GM23338 (cell line): ENCODE measurements around the gene STX1A. TPM values are rescaled to one million over a fixed set of nuclear protein-coding genes. Genes with fewer than 3 reads are reported as not detected.

Experiments
- ATAC-seq: fragments of 200-7000 bp; cut with Tn5 transposase; 3 replicates; pipeline ENCODE4 v1.9.1; 2020
- DNase-seq: peaks from one replicate; pipeline ENCODE4 v3.0.0-alpha.2; 2015; ENCODE audit warnings: low spot score
- H2AFZ ChIP-seq: fragments of 200-600 bp; sonication (generic); 2 replicates; pipeline ENCODE4 v1.8.0; 2016; ENCODE audit warnings: antibody characterized with exemption, mild to moderate bottlenecking, moderate library complexity
- H3F3A ChIP-seq: fragments of 200-600 bp; sonication (generic); replicated peaks from 2 replicates; pipeline ENCODE4 v1.8.0; 2017; ENCODE audit warnings: antibody characterized with exemption, mixed run types, low read depth
- H3K27ac ChIP-seq: fragments of 200-600 bp; sonication (generic); 2 replicates; pipeline ENCODE4 v1.6.1; 2016; ENCODE audit warnings: low read depth
- H3K27me3 ChIP-seq: fragments of 200-600 bp; sonication (generic); 2 replicates; pipeline ENCODE4 v1.8.0; 2016; ENCODE audit warnings: mild to moderate bottlenecking, mixed run types, moderate library complexity; ENCODE audit not compliant: insufficient read depth
- H3K36me3 ChIP-seq: fragments of 200-600 bp; sonication (generic); 2 replicates; pipeline ENCODE4 v1.8.0; 2016; ENCODE audit warnings: mild to moderate bottlenecking; ENCODE audit not compliant: insufficient read depth
- H3K4me1 ChIP-seq: fragments of 200-600 bp; sonication (generic); 2 replicates; pipeline ENCODE4 v1.8.0; 2016; ENCODE audit warnings: mild to moderate bottlenecking, moderate library complexity; ENCODE audit not compliant: insufficient read depth
- H3K4me2 ChIP-seq: fragments of 200-600 bp; sonication (generic); 2 replicates; pipeline ENCODE4 v1.7.1; 2017; ENCODE audit warnings: mixed run types
- H3K4me3 ChIP-seq: fragments of 200-600 bp; sonication (generic); 2 replicates; pipeline ENCODE4 v1.6.1; 2016; ENCODE audit warnings: mixed run types
- H3K79me2 ChIP-seq: fragments of 200-600 bp; sonication (generic); replicated peaks from 2 replicates; pipeline ENCODE4 v1.8.0; 2017; ENCODE audit warnings: mild to moderate bottlenecking; ENCODE audit not compliant: insufficient read depth
- H3K9me2 ChIP-seq: fragments of 200-600 bp; sonication (generic); 2 replicates; pipeline ENCODE4 v1.8.0; 2017; ENCODE audit not compliant: insufficient read depth
- H4K20me1 ChIP-seq: fragments of 200-600 bp; sonication (generic); replicated peaks from 2 replicates; pipeline ENCODE4 v1.8.0; 2017; ENCODE audit warnings: mild to moderate bottlenecking; ENCODE audit not compliant: insufficient read depth
- H3K27ac Mint-ChIP-seq: 2 replicates; pipeline ENCODE4 v1.8.0; 2020; ENCODE audit warnings: inconsistent platforms, mild to moderate bottlenecking, moderate library complexity, mixed read lengths
- H3K27me3 Mint-ChIP-seq: 3 replicates; pipeline ENCODE4 v1.8.0; 2022; ENCODE audit warnings: low read depth, mild to moderate bottlenecking, moderate library complexity, mixed read lengths, inconsistent platforms; ENCODE audit not compliant: insufficient read depth, poor library complexity
- H3K36me3 Mint-ChIP-seq: 3 replicates; pipeline ENCODE4 v1.8.0; 2021; ENCODE audit warnings: low read depth, mild to moderate bottlenecking, inconsistent platforms, moderate library complexity, mixed read lengths
- H3K4me1 Mint-ChIP-seq: 3 replicates; pipeline ENCODE4 v1.8.0; 2020; ENCODE audit warnings: mild to moderate bottlenecking, inconsistent platforms, mixed read lengths
- H3K4me3 Mint-ChIP-seq: 3 replicates; pipeline ENCODE4 v1.8.0; 2021; ENCODE audit warnings: moderate library complexity, mild to moderate bottlenecking, inconsistent platforms, mixed read lengths
- H3K9me3 Mint-ChIP-seq: 3 replicates; pipeline ENCODE4 v1.8.0; 2020; ENCODE audit warnings: moderate library complexity, mild to moderate bottlenecking, inconsistent platforms, mixed read lengths
- CREB1 ChIP-seq: fragments of 250-450 bp; sonication (Bioruptor Pico); IDR thresholded peaks from 2 replicates; pipeline ENCODE4 v1.5.0; 2020; ENCODE audit warnings: low read depth, mild to moderate bottlenecking, moderate library complexity
- EZH2 ChIP-seq: fragments of 200-600 bp; sonication (generic); IDR thresholded peaks from one replicate; pipeline ENCODE4 v1.8.0; 2017; ENCODE audit warnings: antibody characterized with exemption, mild to moderate bottlenecking, low read depth; ENCODE audit not compliant: unreplicated experiment
- EZH2phosphoT487 ChIP-seq: fragments of 200-600 bp; sonication (generic); IDR thresholded peaks from one replicate; pipeline ENCODE4 v1.8.1; 2018; ENCODE audit warnings: antibody characterized with exemption; ENCODE audit not compliant: unreplicated experiment
- JUNB ChIP-seq: IDR thresholded peaks from one replicate; pipeline ENCODE4 v1.6.1; 2016; ENCODE audit warnings: antibody characterized with exemption; ENCODE audit not compliant: unreplicated experiment
- NANOG ChIP-seq: IDR thresholded peaks from 2 replicates; pipeline ENCODE4 v1.6.1; 2016; ENCODE audit warnings: antibody characterized with exemption, borderline replicate concordance
- POLR2AphosphoS5 ChIP-seq: IDR thresholded peaks from 2 replicates; pipeline ENCODE4 v1.6.1; 2016; ENCODE audit warnings: antibody characterized with exemption, low read depth
- STAT1 ChIP-seq: IDR thresholded peaks from one replicate; pipeline ENCODE4 v1.6.1; 2016; ENCODE audit warnings: antibody characterized with exemption; ENCODE audit not compliant: unreplicated experiment
- ZNF114 ChIP-seq: fragments of 250-450 bp; sonication (Bioruptor Pico); IDR thresholded peaks from 2 replicates; pipeline ENCODE4 v1.5.0; 2020; ENCODE audit warnings: mild to moderate bottlenecking, moderate library complexity
- polyA plus RNA-seq: library from polyadenylated mRNA; unstranded; fragments of >200 nt; fragmentation: Nextera tagmentation; extraction: Ambion mirVana; gene quantifications from 2 replicates; pipeline ENCODE4 v1.2.1, GENCODE V29; 2016
- total RNA-seq: library from RNA; depleted of rRNA; stranded (reverse); fragments of >200 nt; shearing (Covaris generic); gene quantifications from 2 replicates; pipeline ENCODE4 v1.2.3, GENCODE V29; 2014
- TF ChIP-seq, protein P1 (sequence below): IDR thresholded peaks from one replicate; pipeline ENCODE4 v1.6.1; 2018; ENCODE audit warnings: antibody characterized with exemption; ENCODE audit not compliant: unreplicated experiment

The STX1A gene
- total and polyA plus RNA-seq, 2 experiments from 2014 or later = 9.1 to 19.8 TPM

- no peak for TF ChIP-seq JUNB
- no peak for TF ChIP-seq NANOG
- TF ChIP-seq STAT1 = no peak
Measured at GRCh38 chr7:73712773-73713172, 6.7 kb downstream of the STX1A start (continued).

DNA sequence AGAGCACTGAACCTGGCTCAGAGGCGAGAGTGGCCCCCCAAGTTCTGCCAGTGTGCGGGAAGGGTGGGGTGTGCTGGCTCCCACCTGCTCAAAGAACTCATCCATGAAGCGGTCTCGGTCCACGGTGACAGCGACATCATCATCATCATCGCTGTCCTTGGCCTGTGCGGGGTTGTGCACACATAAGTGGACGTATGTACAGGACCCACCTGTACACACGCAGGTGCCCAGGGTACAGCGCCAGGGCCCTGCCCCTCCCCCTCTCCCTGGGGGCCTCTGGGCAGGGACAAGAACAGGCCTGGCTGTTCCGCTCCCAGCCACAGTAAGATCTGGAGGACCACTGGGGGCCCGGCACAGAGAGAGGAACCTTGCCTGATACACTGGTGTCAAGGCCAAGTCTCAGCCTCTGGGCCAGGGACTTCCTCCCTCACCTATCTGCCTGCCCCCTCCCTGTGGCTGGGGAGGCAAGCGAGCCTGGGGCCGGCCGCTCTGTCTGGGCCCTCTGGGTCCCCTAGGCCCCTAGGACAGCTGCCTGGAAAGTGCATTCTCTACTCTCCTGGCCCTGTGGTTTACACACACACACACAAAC is 10.4 kb downstream of the STX1A start:
- no peaks in the 10 kb centered on the region; the same call in 1 of the 2 replicates for H4K20me1 ChIP-seq
- no peaks in the 10 kb centered on the region for H3K9me2 ChIP-seq
- H3K4me3 Mint-ChIP-seq = no peak overlapping the region
- no peaks in the 10 kb centered on the region for H3K36me3 Mint-ChIP-seq
- no peaks in the 10 kb centered on the region for H3K27me3 ChIP-seq
- peaks cover 9% of the 10 kb centered on the region for H3K27me3 Mint-ChIP-seq
- peaks cover 8% of the 10 kb centered on the region for H3K4me1 ChIP-seq
- H3K4me2 ChIP-seq = no peak overlapping the region
- H3K4me1 Mint-ChIP-seq = peaks cover 16% of the 10 kb centered on the region
- no peak overlapping the region for H3K4me3 ChIP-seq
- H3K79me2 ChIP-seq = no peaks in the 10 kb centered on the region
- no peak overlapping the region for H3K27ac ChIP-seq
- no peak overlapping the region for H3K27ac Mint-ChIP-seq
- H3K36me3 ChIP-seq = no peaks in the 10 kb centered on the region
- DNase-seq = no peak
- H3K9me3 Mint-ChIP-seq = no peaks in the 10 kb centered on the region
- no peak overlapping the region for H2AFZ ChIP-seq
- H3F3A ChIP-seq = no peaks in the 10 kb centered on the region
- ATAC-seq = no peak
- TF ChIP-seq STAT1 = no peak

- TF ChIP-seq ZNF114 (no peak), POLR2AphosphoS5 (no peak), EZH2phosphoT487 (no peak)
- no peak overlapping the region for H3K27ac Mint-ChIP-seq
Measured at GRCh38 chr7:73707045-73707631, 12.3 kb downstream of the STX1A start.

GRCh38 chr7:73706126-73707044 is 13.1 kb downstream of the STX1A start:
- no peaks in the 10 kb centered on the region for H3K79me2 ChIP-seq
- no peaks in the 10 kb centered on the region for H3K27me3 ChIP-seq
- no peak overlapping the region for H3K4me2 ChIP-seq
- H3K4me1 ChIP-seq = peaks cover 15% of the 10 kb centered on the region
- H3K36me3 ChIP-seq = no peaks in the 10 kb centered on the region
- no peaks in the 10 kb centered on the region for H4K20me1 ChIP-seq
- Mint-ChIP-seq H3K27me3 (peaks cover 14% of the 10 kb centered on the region), H3K4me3 (no peak overlapping the region), H3K9me3 (no peaks in the 10 kb centered on the region; the same call in 2 of the 3 replicates), H3K27ac (no peak overlapping the region), H3K36me3 (peaks cover 10% of the 10 kb centered on the region), H3K4me1 (peaks cover 33% of the 10 kb centered on the region)
- no peaks in the 10 kb centered on the region for H3K9me2 ChIP-seq
- 0 out of 2 replicates have a peak, but pooled peaks cover 5% of the 10 kb centered on the region for H3F3A ChIP-seq
- no peak for ATAC-seq
- no peak overlapping the region for H3K27ac ChIP-seq
- no peak overlapping the region for H3K4me3 ChIP-seq
- no peak overlapping the region for H2AFZ ChIP-seq
- no peak for DNase-seq
- no peak for TF ChIP-seq EZH2
- TF ChIP-seq POLR2AphosphoS5 = no peak
- TF ChIP-seq, protein P1, sequence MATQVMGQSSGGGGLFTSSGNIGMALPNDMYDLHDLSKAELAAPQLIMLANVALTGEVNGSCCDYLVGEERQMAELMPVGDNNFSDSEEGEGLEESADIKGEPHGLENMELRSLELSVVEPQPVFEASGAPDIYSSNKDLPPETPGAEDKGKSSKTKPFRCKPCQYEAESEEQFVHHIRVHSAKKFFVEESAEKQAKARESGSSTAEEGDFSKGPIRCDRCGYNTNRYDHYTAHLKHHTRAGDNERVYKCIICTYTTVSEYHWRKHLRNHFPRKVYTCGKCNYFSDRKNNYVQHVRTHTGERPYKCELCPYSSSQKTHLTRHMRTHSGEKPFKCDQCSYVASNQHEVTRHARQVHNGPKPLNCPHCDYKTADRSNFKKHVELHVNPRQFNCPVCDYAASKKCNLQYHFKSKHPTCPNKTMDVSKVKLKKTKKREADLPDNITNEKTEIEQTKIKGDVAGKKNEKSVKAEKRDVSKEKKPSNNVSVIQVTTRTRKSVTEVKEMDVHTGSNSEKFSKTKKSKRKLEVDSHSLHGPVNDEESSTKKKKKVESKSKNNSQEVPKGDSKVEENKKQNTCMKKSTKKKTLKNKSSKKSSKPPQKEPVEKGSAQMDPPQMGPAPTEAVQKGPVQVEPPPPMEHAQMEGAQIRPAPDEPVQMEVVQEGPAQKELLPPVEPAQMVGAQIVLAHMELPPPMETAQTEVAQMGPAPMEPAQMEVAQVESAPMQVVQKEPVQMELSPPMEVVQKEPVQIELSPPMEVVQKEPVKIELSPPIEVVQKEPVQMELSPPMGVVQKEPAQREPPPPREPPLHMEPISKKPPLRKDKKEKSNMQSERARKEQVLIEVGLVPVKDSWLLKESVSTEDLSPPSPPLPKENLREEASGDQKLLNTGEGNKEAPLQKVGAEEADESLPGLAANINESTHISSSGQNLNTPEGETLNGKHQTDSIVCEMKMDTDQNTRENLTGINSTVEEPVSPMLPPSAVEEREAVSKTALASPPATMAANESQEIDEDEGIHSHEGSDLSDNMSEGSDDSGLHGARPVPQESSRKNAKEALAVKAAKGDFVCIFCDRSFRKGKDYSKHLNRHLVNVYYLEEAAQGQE = no peak
- TF ChIP-seq CREB1 (CRISPR knock-in tag) = no peak
- TF ChIP-seq STAT1 = no peak

More at GRCh38 chr7:73707045-73707631, 12.3 kb downstream of the STX1A start:
- no peak overlapping the region for H2AFZ ChIP-seq
- H3K9me2 ChIP-seq = no peaks in the 10 kb centered on the region
- H3K27me3 Mint-ChIP-seq = peaks cover 12% of the 10 kb centered on the region
- no peak overlapping the region for H3K4me3 Mint-ChIP-seq
- no peaks in the 10 kb centered on the region; the same call in 2 of the 3 replicates for H3K9me3 Mint-ChIP-seq
- H4K20me1 ChIP-seq = no peaks in the 10 kb centered on the region
- H3K4me3 ChIP-seq = no peak overlapping the region
- H3K79me2 ChIP-seq = no peaks in the 10 kb centered on the region
- peaks cover 2% of the 10 kb centered on the region for H3K36me3 Mint-ChIP-seq
- no peak overlapping the region for H3K4me2 ChIP-seq
- H3F3A ChIP-seq = 0 out of 2 replicates have a peak, but pooled peaks cover 5% of the 10 kb centered on the region
- H3K27me3 ChIP-seq = no peaks in the 10 kb centered on the region
- no peak for ATAC-seq
- H3K4me1 Mint-ChIP-seq = peaks cover 28% of the 10 kb centered on the region
- peaks cover 15% of the 10 kb centered on the region for H3K4me1 ChIP-seq
- peak; percentile 50 for DNase-seq
- no peak overlapping the region for H3K27ac ChIP-seq
- H3K36me3 ChIP-seq = no peaks in the 10 kb centered on the region
